Measurements from ENCODE around the gene RPRD1B.

RPRD1B gene

GRCh38 chr20:38116409-38117165 is 83.0 kb downstream of the RPRD1B start:
- Histone ChIP-seq H3K9me3 (ENCODE audit: severe bottlenecking) (peaks cover 3% of the 10 kb centered on the region), H3K27me3 (ENCODE audit: insufficient read depth, poor library complexity, severe bottlenecking) (no peaks in the 10 kb centered on the region), H3K27ac (ENCODE audit: poor library complexity, severe bottlenecking) (peak overlapping the region; percentile 87), H3K4me1 (ENCODE audit: insufficient read depth, poor library complexity, severe bottlenecking) (peaks cover 27% of the 10 kb centered on the region), H3K4me3 (ENCODE audit: severe bottlenecking) (no peak overlapping the region), H3K36me3 (ENCODE audit: low read depth) (no peaks in the 10 kb centered on the region)
- DNase-seq (ENCODE audit: low spot score) (no peak), ATAC-seq (ENCODE audit: low read depth) (no peak)
- no peak for TF ChIP-seq CTCF (IDR thresholded peaks at IDR 0.05; ENCODE audit: poor library complexity, severe bottlenecking)

GRCh38 chr20:38117205-38117604 is 83.7 kb downstream of the RPRD1B start:
- peaks cover 27% of the 10 kb centered on the region for H3K4me1 ChIP-seq (ENCODE audit: insufficient read depth, poor library complexity, severe bottlenecking)
- ATAC-seq (ENCODE audit: low read depth) (no peak), DNase-seq (ENCODE audit: low spot score) (no peak)
- no peak for TF ChIP-seq CTCF (IDR thresholded peaks at IDR 0.05; ENCODE audit: poor library complexity, severe bottlenecking)
- H3K9me3 ChIP-seq (ENCODE audit: severe bottlenecking): peaks cover 3% of the 10 kb centered on the region
- H3K4me3 ChIP-seq (ENCODE audit: severe bottlenecking): no peak overlapping the region
- H3K27ac ChIP-seq (ENCODE audit: poor library complexity, severe bottlenecking): peak overlapping the region; percentile 87
- no peaks in the 10 kb centered on the region for H3K36me3 ChIP-seq (ENCODE audit: low read depth)
- no peaks in the 10 kb centered on the region for H3K27me3 ChIP-seq (ENCODE audit: insufficient read depth, poor library complexity, severe bottlenecking)

- ATAC-seq (ENCODE audit: low read depth) (peak; percentile 94), DNase-seq (ENCODE audit: low spot score) (peak; percentile 89)
- H3K4me1 ChIP-seq (ENCODE audit: insufficient read depth, poor library complexity, severe bottlenecking): peaks cover 27% of the 10 kb centered on the region
- H3K4me3 ChIP-seq (ENCODE audit: severe bottlenecking): no peak overlapping the region
- peak overlapping the region; percentile 87 for H3K27ac ChIP-seq (ENCODE audit: poor library complexity, severe bottlenecking)
- peaks cover 3% of the 10 kb centered on the region for H3K9me3 ChIP-seq (ENCODE audit: severe bottlenecking)
- H3K27me3 ChIP-seq (ENCODE audit: insufficient read depth, poor library complexity, severe bottlenecking): no peaks in the 10 kb centered on the region
- no peak for TF ChIP-seq CTCF (IDR thresholded peaks at IDR 0.05; ENCODE audit: poor library complexity, severe bottlenecking)
- no peaks in the 10 kb centered on the region for H3K36me3 ChIP-seq (ENCODE audit: low read depth)
Observed at GRCh38 chr20:38117635-38118034, 84.1 kb downstream of the RPRD1B start.

GRCh38 chr20:38119446-38119845 is 85.9 kb downstream of the RPRD1B start:
- H3K4me3 ChIP-seq (ENCODE audit: severe bottlenecking): no peak overlapping the region
- peak overlapping the region; percentile 87 for H3K27ac ChIP-seq (ENCODE audit: poor library complexity, severe bottlenecking)
- peaks cover 3% of the 10 kb centered on the region for H3K9me3 ChIP-seq (ENCODE audit: severe bottlenecking)
- no peak for ATAC-seq (ENCODE audit: low read depth)
- H3K4me1 ChIP-seq (ENCODE audit: insufficient read depth, poor library complexity, severe bottlenecking): peaks cover 31% of the 10 kb centered on the region
- no peak for TF ChIP-seq CTCF (IDR thresholded peaks at IDR 0.05; ENCODE audit: poor library complexity, severe bottlenecking)
- no peaks in the 10 kb centered on the region for H3K36me3 ChIP-seq (ENCODE audit: low read depth)
- DNase-seq (ENCODE audit: low spot score): peak; percentile 46
- no peaks in the 10 kb centered on the region for H3K27me3 ChIP-seq (ENCODE audit: insufficient read depth, poor library complexity, severe bottlenecking)

GRCh38 chr20:38120625-38120988 is 87.1 kb downstream of the RPRD1B start:
- ATAC-seq (ENCODE audit: low read depth) (no peak), DNase-seq (ENCODE audit: low spot score) (peak; percentile 41)
- Histone ChIP-seq H3K27me3 (ENCODE audit: insufficient read depth, poor library complexity, severe bottlenecking) (no peaks in the 10 kb centered on the region), H3K4me3 (ENCODE audit: severe bottlenecking) (no peak overlapping the region), H3K4me1 (ENCODE audit: insufficient read depth, poor library complexity, severe bottlenecking) (peaks cover 39% of the 10 kb centered on the region), H3K27ac (ENCODE audit: poor library complexity, severe bottlenecking) (no peak overlapping the region), H3K36me3 (ENCODE audit: low read depth) (no peaks in the 10 kb centered on the region), H3K9me3 (ENCODE audit: severe bottlenecking) (peaks cover 3% of the 10 kb centered on the region)
- no peak for TF ChIP-seq CTCF (IDR thresholded peaks at IDR 0.05; ENCODE audit: poor library complexity, severe bottlenecking)

All from RWPE2 (cell line).